Spleen (tissue), 7 donors: ENCODE data around the gene LAMC2.

ENCODE experiments used
- CTCF ChIP-seq, 11 experiments: fragments of 200-600 bp in 7 of 11; fragments of 450-650 bp in 4 of 11; sonication (generic) in 4 of 11; IDR thresholded peaks in 8 of 11; conservative IDR thresholded peaks in 3 of 11; 1 replicate in 7 of 11; 2 replicates in 4 of 11; pipeline versions ENCODE4 v1.4.0 to v1.8.0; 2016 to 2021; ENCODE audit warnings: antibody characterized with exemption in 11 of 11, inconsistent platforms in 4 of 11, mild to moderate bottlenecking in 1 of 11
- POLR2A ChIP-seq, 3 donors: fragments of 450-650 bp; IDR thresholded peaks; one replicate each; pipeline ENCODE4 v1.5.1; 2017; ENCODE audit warnings: antibody characterized with exemption in 3 of 3, mild to moderate bottlenecking in 1 of 3
- donor health status: DM: no; HTN: no; CAD: no; lungs with moderate emphysema.
- donor health status: DM: no; HTN: no; CAD: no.
- donor health status: DM: no; HTN: no; CAD: no.

- no peak for TF ChIP-seq POLR2A (IDR thresholded peaks at IDR 0.05)
- no peak for TF ChIP-seq CTCF (IDR thresholded peaks at IDR 0.05 in 8 of 11, conservative IDR thresholded peaks at IDR 0.05 in 3 of 11)
These were observed 5.8 kb downstream of the LAMC2 start for GRCh38 chr1:183191833-183192232.
